ENCODE data around the gene KCNMA1.

Gene KCNMA1

DNA sequence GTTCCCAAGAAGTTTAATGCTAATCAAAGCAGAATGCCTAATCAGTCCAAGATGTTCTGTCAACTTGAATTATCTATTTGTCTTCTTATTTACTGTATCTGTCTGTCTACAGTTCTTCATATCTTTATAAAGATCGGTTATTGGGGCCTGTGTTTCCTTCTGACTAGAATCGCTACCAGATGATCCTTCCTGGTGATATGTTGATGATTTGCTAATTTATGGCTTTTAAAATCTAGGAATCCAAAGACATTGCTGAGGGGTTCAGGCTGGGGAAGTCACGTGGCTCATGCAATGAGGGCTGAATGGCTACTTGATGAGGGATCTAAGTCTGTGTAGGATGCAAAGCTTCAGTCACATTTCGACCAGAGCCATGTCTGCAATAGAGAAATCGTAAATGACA is 536.3 kb downstream of the KCNMA1 start:
- FAIRE-seq, result no peak
- DNase-seq (ENCODE audit: insufficient read length, low spot score), result no peak
- TF ChIP-seq POLR2A (IDR thresholded peaks at IDR 0.05; ENCODE audit: low read depth, low read length), result no peak

- no peak for TF ChIP-seq POLR2A (IDR thresholded peaks at IDR 0.05; ENCODE audit: low read depth, low read length)
- DNase-seq (ENCODE audit: insufficient read length, low spot score) (no peak), FAIRE-seq (no peak)
These were observed 538.5 kb downstream of the KCNMA1 start for GRCh38 chr10:77099136-77099535.

DNA sequence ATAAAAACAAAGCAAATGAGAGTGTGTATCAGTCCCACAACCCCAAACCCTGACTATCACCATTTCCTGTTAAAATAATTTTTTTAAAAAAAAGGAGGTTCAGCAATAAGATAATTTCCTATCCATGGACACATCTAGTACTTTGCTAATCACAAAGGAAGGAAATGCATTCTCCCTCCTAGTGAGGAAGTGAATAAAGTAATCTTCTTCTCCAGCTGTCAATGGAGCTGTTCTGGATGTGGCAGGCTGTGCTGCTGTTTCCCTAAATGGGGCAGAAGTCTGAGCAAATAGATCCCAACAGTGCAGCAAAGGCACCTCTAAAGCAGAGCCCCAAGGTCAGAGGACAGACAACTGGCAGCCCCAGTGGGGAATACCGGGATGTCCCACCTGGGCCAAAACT is 540.0 kb downstream of the KCNMA1 start:
- FAIRE-seq (no peak), DNase-seq (ENCODE audit: insufficient read length, low spot score) (no peak)
- TF ChIP-seq POLR2A (IDR thresholded peaks at IDR 0.05; ENCODE audit: low read depth, low read length), result no peak

- no peak for TF ChIP-seq POLR2A (IDR thresholded peaks at IDR 0.05; ENCODE audit: low read depth, low read length)
- FAIRE-seq (no peak), DNase-seq (ENCODE audit: insufficient read length, low spot score) (no peak)
These were observed 544.5 kb downstream of the KCNMA1 start for GRCh38 chr10:77093126-77093525.

DNA sequence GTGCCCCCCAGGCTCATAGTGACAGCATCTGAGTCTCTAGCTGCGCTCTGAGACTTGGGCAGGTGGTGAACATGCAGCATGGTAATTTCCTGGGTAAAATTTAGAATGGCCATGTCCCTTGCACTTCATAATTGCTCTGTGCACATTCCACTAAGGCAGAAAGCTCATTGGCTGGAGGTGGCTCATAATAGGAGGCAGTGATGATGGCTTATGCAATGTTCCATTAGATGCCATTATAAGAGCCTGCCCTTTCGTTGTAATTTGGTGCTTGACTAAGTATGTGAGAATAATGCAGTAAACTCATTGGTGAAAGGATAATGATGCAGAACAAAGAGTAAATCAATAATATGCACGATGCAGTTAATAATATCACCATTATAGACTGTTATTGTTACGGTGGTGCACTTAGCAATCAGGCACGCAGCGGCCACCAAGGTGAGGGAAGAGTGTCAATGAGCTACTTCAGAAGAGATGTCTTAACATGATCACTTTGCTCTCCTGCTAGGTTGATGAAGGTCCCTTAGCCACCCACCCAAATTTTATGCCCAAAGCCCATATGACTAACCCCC is 545.9 kb downstream of the KCNMA1 start:
- DNase-seq (ENCODE audit: insufficient read length, low spot score), result no peak

DNA sequence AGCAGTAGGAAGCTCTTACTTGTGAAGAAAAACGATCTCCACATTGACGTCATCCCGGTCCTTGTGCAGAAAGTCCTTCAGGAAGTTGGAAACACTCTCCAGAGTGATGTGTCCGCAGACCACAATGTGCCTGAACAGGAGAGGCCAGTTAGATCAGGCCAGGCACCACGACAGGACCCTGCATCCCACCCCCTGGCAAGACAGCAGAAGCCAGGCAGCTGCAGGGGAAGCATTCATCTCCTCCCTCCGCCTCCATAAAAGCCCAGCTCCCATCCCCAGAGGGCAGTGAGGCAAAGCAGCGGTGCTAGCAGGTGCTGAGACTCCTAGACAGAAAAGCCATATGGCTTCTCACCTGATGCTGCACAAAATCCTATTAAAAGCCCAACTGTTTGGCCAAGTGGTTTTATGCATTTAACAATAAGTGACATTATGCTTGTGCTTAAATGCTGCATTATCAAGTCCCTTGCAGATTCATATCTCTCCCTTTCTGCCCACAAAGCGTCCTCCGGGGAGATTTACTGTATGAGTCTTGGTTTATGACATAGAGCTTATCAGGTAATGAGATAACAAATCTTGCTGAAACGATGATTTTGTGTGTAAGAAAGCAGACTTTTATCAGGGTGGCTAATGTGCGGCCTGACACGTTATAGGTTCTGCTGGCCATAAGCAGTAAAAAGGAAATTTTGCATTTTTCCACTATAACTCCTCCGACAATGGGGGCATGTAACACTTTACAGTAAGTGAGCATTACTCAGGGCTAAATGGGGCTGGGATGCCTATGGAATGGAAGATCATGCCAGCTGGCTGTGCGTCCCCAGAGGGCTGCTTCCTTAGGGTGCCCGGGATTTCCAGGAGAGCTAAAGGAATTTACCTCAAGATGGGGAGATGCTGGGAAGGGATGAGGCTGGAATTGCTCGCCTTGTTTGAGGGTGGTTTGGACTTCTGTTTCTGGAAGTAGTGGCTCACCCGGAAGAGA is 546.9 kb downstream of the KCNMA1 start:
- no peak for TF ChIP-seq POLR2A (IDR thresholded peaks at IDR 0.05; ENCODE audit: low read depth, low read length)
- DNase-seq (ENCODE audit: insufficient read length, low spot score), result no peak
- FAIRE-seq, result no peak

More for the DNA sequence above, 545.9 kb downstream of the KCNMA1 start:
- no peak for FAIRE-seq
- TF ChIP-seq POLR2A (IDR thresholded peaks at IDR 0.05; ENCODE audit: low read depth, low read length), result no peak

GRCh38 chr10:77087366-77087765 is 550.2 kb downstream of the KCNMA1 start:
- TF ChIP-seq POLR2A (IDR thresholded peaks at IDR 0.05; ENCODE audit: low read depth, low read length), result no peak
- DNase-seq (ENCODE audit: insufficient read length, low spot score) (no peak), FAIRE-seq (no peak)

DNA sequence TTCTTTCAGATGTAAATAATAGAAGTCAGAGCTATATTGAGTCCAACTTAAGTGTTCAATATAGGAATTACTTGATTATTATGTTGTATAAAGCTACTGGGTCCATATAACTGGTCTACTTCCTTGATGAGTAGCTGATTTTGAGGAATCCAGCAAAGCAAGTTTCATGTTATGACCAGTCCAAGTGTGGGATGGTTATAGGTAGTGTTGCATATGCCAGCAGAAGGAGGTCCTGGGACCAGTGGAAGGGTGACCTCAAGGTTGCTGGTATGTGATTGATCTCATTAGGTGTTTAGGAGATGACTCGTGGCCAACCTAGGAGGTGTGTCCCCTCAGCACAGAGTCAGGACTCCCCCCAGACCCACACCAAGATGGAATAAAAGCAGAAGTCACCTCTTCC is 551.5 kb downstream of the KCNMA1 start:
- no peak for DNase-seq (ENCODE audit: insufficient read length, low spot score)
- no peak for TF ChIP-seq POLR2A (IDR thresholded peaks at IDR 0.05; ENCODE audit: low read depth, low read length)
- no peak for FAIRE-seq

DNA sequence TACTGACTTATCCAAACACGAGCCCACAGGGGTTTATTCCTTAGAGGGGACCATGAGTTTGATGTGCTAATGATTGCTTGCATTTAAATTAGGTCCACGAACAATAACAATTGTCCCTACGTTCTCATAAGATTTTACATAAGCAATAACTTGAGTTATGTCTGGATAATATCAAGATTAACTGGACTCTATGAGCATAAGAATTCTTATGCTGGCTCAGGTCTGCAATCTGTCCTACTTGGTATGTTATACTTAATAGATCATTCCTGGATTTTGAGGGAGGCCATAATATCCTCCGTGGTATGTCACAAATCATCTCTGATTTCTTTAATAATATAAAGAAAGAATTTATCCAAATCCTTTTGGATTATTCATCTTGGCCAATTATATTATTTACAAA is 552.3 kb downstream of the KCNMA1 start:
- FAIRE-seq, result no peak
- no peak for TF ChIP-seq POLR2A (IDR thresholded peaks at IDR 0.05; ENCODE audit: low read depth, low read length)
- DNase-seq (ENCODE audit: insufficient read length, low spot score), result no peak

DNA sequence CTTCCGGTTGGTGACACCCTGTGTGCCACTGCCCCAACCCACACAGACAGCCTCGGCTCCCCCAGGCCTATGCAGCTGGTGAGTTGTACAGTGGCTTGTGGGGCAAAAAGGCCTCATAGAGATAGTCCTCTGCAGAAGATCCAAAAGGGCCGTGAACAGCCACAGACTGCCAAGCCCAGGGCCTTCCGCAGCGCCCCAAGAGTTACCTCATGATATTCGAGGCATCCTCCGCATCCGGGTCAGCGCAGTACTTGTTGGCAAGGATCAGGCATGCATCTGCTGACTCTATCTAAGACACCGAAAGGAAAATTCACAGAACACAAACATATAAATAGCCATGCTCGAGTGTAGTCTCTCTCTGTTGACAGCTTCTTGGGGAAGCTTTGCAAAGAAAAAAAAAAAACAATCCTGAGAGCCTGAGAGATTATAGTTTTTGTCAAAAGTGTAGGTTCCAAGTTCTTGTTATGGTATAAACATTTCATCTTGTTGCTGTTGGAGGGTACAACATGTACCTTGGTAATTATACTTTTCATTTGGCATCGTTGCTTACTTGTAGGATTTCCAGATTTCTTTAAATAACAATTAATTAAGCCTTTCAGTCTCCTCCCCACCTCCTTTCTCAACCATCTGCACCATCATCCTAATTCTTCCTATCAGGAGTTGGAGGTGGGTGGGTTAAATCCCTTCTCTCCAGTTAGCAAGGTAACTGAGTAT is 553.0 kb downstream of the KCNMA1 start:
- FAIRE-seq, result no peak

GRCh38 chr10:77082601-77083252 is 554.9 kb downstream of the KCNMA1 start:
- no peak for TF ChIP-seq POLR2A (IDR thresholded peaks at IDR 0.05; ENCODE audit: low read depth, low read length)
- FAIRE-seq (no peak), DNase-seq (ENCODE audit: insufficient read length, low spot score) (no peak)

More for the DNA sequence above, 553.0 kb downstream of the KCNMA1 start:
- TF ChIP-seq POLR2A (IDR thresholded peaks at IDR 0.05; ENCODE audit: low read depth, low read length), result no peak
- no peak for DNase-seq (ENCODE audit: insufficient read length, low spot score)

DNA sequence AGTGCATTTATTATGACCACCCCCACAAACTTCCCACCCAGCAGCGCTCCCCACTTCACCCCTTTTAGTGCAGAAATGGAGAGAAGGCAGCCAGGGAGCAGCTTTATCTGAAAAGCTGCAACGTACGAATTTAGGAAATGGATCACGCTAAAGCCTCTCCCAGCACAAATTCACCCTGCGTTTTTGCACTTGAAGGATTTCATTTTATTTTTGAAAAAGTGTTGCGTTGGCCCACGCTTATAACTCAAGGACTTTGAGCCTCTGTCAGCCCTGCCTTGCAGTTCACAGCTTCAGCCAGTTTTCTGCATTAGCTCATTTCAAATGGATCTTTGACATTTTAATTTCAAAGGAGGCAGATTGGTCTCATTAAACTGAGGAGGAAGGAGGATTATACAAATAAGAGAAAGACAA is 556.1 kb downstream of the KCNMA1 start:
- FAIRE-seq (no peak), DNase-seq (ENCODE audit: insufficient read length, low spot score) (no peak)
- no peak for TF ChIP-seq POLR2A (IDR thresholded peaks at IDR 0.05; ENCODE audit: low read depth, low read length)

GRCh38 chr10:77080361-77081027 is 557.1 kb downstream of the KCNMA1 start:
- no peak for FAIRE-seq
- DNase-seq (ENCODE audit: insufficient read length, low spot score), result no peak
- TF ChIP-seq POLR2A (IDR thresholded peaks at IDR 0.05; ENCODE audit: low read depth, low read length), result no peak

Measured in H54 (cell line).